C4-2B (cell line): ENCODE data around the gene CILP2.

Experiments
- ZFX ChIP-seq: fragments of 450-650 bp; IDR thresholded peaks from 2 replicates; pipeline ENCODE4 v1.6.1; 2017
- TF ChIP-seq, protein P1 (sequence below): fragments of 450-650 bp; conservative IDR thresholded peaks from 2 replicates; pipeline ENCODE4 v1.5.1; 2017; ENCODE audit warnings: mild to moderate bottlenecking

DNA sequence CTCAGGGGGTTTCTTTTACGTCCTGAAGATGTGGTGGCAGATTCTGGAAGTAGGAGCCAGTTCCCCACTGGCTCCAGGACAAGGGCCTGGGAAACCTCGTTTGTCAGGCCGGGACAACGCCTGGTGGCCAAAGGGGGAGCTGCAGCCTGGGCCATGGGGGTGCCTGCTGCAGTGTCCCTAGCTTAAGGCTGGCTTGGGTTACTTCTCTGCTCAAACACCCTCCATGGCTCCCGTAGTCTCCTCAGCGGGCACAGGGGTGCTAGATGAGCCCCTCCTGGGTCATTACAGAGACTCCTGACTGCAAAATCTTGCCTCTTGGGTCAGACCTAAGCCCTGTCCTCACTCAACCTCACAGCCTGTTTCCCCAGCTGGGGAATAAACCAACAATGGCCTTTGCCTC is 14.7 kb downstream of the CILP2 start:
- TF ChIP-seq, protein P1, sequence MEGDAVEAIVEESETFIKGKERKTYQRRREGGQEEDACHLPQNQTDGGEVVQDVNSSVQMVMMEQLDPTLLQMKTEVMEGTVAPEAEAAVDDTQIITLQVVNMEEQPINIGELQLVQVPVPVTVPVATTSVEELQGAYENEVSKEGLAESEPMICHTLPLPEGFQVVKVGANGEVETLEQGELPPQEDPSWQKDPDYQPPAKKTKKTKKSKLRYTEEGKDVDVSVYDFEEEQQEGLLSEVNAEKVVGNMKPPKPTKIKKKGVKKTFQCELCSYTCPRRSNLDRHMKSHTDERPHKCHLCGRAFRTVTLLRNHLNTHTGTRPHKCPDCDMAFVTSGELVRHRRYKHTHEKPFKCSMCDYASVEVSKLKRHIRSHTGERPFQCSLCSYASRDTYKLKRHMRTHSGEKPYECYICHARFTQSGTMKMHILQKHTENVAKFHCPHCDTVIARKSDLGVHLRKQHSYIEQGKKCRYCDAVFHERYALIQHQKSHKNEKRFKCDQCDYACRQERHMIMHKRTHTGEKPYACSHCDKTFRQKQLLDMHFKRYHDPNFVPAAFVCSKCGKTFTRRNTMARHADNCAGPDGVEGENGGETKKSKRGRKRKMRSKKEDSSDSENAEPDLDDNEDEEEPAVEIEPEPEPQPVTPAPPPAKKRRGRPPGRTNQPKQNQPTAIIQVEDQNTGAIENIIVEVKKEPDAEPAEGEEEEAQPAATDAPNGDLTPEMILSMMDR = no peak; the same call in 1 of the 2 replicates
- TF ChIP-seq ZFX = no peak
